ENCODE data around the gene TRAF2.

Gene TRAF2

DNA sequence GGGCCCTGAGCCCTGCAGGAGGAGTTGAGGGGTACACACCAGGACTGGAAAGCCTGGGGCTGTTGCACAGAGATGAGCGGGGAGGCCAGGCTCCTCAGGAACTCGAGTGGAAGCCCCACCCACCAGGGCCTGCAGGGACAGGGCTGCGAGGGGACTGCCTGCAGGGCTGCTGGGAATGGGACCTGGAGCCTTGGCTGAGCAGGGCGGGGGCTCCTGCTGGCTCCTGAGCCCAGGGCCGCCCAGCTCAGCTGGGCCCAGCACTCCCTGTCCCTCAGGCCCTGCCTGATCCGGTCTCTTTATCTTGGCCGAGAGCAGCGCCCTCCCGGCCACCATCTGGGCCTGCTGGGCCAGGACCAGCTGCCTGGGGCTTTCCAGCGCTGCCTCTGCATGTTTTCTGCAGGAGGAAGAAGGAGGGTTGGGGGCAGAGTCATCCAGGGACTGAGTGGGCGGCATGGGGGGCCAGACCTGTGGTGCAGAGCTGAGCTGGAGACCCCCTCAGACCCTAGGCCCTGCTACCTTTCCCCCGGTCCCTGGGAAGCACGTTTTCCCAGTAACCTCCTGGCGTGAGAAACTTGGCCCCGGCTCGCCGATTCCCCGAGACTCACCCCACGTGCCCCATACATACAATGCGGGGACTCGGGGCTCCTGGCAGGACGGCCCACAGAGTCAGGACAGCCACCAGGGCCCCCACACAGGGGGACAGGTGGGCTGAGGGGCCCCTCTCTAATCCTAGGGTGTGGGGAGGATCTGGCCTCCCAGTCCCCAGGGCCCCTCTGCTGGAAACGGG is 75.2 kb downstream of the TRAF2 start:
- no peak for DNase-seq (ENCODE audit: low read depth in 2 of 3, low spot score in 2 of 3)

- DNase-seq (ENCODE audit: low read depth in 2 of 3, low spot score in 2 of 3): no peak
Observed at GRCh38 chr9:136962163-136962562, 75.8 kb downstream of the TRAF2 start.

GRCh38 chr9:136962701-136963248 is 76.5 kb downstream of the TRAF2 start:
- no peak for DNase-seq (ENCODE audit: low read depth in 2 of 3, low spot score in 2 of 3)

DNA sequence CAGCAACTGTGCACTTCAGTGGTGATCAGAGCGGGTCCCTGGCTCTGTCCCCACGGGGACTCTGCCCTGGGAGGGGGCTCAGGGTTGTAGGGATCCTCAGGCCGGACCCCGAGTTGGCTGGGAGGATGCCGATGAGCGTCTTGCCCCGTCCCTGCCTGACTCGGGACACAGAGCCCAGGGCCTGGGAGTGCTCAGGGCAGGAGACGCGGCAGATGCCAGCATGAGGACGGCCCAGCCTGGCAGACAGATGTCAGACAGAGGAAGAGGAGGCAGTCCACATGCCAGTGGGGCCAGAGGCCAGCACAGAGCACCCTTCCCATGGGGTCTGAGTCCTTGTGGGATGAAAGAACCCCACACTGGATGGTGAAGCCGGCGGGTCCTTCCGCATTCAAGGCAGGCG is 77.0 kb downstream of the TRAF2 start:
- no peak for DNase-seq (ENCODE audit: low read depth in 2 of 3, low spot score in 2 of 3)

- no peak for DNase-seq (ENCODE audit: low read depth in 2 of 3, low spot score in 2 of 3)
Observed at GRCh38 chr9:136963751-136964150, 77.4 kb downstream of the TRAF2 start.

- DNase-seq (ENCODE audit: low read depth in 2 of 3, low spot score in 2 of 3): no peak
Observed at GRCh38 chr9:136964171-136964689, 77.9 kb downstream of the TRAF2 start.

DNA sequence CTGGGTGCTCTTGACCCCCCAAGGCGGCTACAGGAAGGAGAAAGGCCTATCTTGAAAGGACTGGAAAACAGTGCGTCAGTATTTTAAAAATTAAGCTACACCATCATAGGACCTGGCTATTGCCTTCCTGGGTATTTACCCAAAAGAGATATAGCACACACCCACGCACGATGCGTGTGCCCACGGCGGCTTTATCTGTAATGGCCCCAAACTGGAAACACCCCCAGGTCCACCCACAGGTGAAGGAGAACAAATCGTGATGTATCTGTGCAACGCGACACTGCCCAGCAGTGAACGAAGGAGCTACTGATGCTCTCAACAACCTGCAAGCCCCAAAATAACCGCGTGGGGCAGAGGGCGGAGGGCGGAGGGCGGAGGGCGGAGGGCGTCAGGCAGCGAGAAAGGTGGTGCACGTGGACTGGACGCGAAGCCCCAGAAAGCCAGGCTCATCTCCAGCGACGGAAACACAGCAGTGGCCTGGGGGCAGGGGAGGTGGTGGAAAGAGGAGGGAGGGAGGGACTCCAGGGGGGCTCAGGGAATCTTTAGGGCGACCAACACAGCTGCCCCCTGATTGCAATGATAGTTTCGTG is 78.6 kb downstream of the TRAF2 start:
- no peak for DNase-seq (ENCODE audit: low read depth in 2 of 3, low spot score in 2 of 3)

GRCh38 chr9:136965771-136966484 is 79.6 kb downstream of the TRAF2 start:
- no peak for DNase-seq (ENCODE audit: low read depth in 2 of 3, low spot score in 2 of 3)

- DNase-seq (ENCODE audit: low read depth in 2 of 3, low spot score in 2 of 3): no peak
Observed at GRCh38 chr9:136968333-136969127, 82.2 kb downstream of the TRAF2 start.

GRCh38 chr9:136969150-136969549 is 82.8 kb downstream of the TRAF2 start:
- DNase-seq (ENCODE audit: low read depth in 2 of 3, low spot score in 2 of 3): no peak

GRCh38 chr9:136969774-136970173 is 83.5 kb downstream of the TRAF2 start:
- no peak for DNase-seq (ENCODE audit: low read depth in 2 of 3, low spot score in 2 of 3)

DNA sequence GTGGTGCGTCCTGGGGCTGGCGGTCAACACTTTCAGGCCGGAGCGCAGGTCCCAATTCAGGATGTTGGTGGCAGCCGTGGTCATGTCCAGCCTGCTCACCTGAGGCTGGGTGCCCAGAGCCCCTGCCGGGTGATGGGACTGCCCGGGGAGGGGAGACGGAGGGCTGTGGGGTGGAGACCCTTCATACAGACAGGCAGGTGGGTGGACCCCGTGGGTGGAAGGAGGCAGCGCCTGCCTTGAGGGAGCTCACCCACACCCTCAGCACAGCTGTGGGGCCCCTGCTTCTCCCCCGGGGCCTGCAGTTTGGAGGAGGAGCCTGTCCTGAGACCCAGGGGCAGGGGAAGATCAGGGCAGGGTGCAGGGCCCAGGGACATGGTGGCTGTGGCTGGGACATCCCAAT is 84.0 kb downstream of the TRAF2 start:
- no peak for DNase-seq (ENCODE audit: low read depth in 2 of 3, low spot score in 2 of 3)

DNA sequence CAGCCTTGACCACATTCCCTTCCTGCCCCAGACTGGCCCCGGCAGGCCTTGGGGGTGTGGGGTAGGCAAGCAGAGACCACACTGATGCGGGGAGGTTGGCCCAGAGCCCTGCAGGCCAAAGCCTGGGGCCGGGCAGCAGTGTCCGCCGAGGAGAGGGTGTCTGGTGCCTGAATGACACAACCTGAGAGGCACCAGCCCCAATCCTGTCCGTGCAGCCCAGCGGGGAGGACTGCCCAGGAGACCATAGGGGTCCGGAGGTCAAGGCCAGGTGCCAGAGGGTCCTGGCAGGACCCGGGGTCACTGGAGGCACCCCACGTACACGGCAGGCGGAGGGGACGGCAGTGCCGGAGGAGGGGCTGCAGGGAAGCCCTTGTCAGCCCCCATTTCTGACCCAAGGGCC is 85.4 kb downstream of the TRAF2 start:
- DNase-seq (ENCODE audit: low read depth in 2 of 3, low spot score in 2 of 3): no peak

- DNase-seq (ENCODE audit: low read depth in 2 of 3, low spot score in 2 of 3): no peak
Observed at GRCh38 chr9:136972335-136972734, 86.0 kb downstream of the TRAF2 start.

GRCh38 chr9:136972743-136973142 is 86.4 kb downstream of the TRAF2 start:
- no peak for DNase-seq (ENCODE audit: low read depth in 2 of 3, low spot score in 2 of 3)

- no peak for DNase-seq (ENCODE audit: low read depth in 2 of 3, low spot score in 2 of 3)
Observed at GRCh38 chr9:136973618-136974617, 87.6 kb downstream of the TRAF2 start.

GRCh38 chr9:136974817-136975535 is 88.7 kb downstream of the TRAF2 start:
- no peak for DNase-seq (ENCODE audit: low read depth in 2 of 3, low spot score in 2 of 3)

GRCh38 chr9:136975644-136976043 is 89.3 kb downstream of the TRAF2 start:
- DNase-seq (ENCODE audit: low read depth in 2 of 3, low spot score in 2 of 3): no peak

Measured in activated CD8-positive, alpha-beta memory T cell treated with anti-CD3 and anti-CD28 coated beads for 48 hours (primary cell).